SK-N-SH (cell line): ENCODE results near the gene SCYGR1. TPM values are rescaled to one million over a fixed set of nuclear protein-coding genes. Genes with fewer than 3 reads are reported as not detected.

Experiments
- CTCF ChIA-PET: fragments of 300-600, 350-600 bp; formaldehyde crosslinking; extraction: SDS; loops from one replicate; lab custom pipeline; 2021; lab: Yijun Ruan, JAX
- POLR2A ChIA-PET: fragments of 350-600 bp; sonication (Branson Sonifier 250); formaldehyde crosslinking; extraction: SDS; loops from one replicate; lab custom pipeline; 2020; ENCODE audit warnings: antibody characterized with exemption, inconsistent platforms; lab: Yijun Ruan, JAX
- DNase-seq: peaks from one replicate; pipeline ENCODE4 v3.0.0; 2012
- H2AFZ ChIP-seq: fragments of 200-600 bp; sonication (generic); 2 replicates; pipeline ENCODE4 v1.8.1; 2016; ENCODE audit warnings: antibody characterized with exemption, mild to moderate bottlenecking, low read depth
- H3F3A ChIP-seq: fragments of 200-600 bp; sonication (generic); replicated peaks from 2 replicates; pipeline ENCODE3; 2016; ENCODE audit warnings: antibody characterized with exemption, mild to moderate bottlenecking; ENCODE audit not compliant: insufficient read depth
- H3K27ac ChIP-seq, 2 experiments: fragments of 200-500 bp in 1 of 2; fragments of 200-600 bp in 1 of 2; sonication (Bioruptor generic) in 1 of 2; sonication (generic), shearing (Covaris generic) in 1 of 2; 2 replicates each; pipeline versions ENCODE4 v1.5.1 to v1.6.1; 2014 to 2016; ENCODE audit warnings: low read depth in 2 of 2, inconsistent platforms in 1 of 2, low read length in 1 of 2, mild to moderate bottlenecking in 1 of 2, mixed read lengths in 1 of 2
- H3K27me3 ChIP-seq: fragments of 200-600 bp; sonication (generic), shearing (Covaris generic); 2 replicates; pipeline ENCODE4 v1.6.1; 2016; ENCODE audit warnings: mixed run types; ENCODE audit not compliant: insufficient read depth
- H3K36me3 ChIP-seq, 2 experiments: fragments of 200-500 bp in 1 of 2; fragments of 200-600 bp in 1 of 2; sonication (Bioruptor generic) in 1 of 2; sonication (generic) in 1 of 2; replicated peaks in 1 of 2; 2 replicates each; pipeline versions ENCODE3 to v1.5.1; 2014 to 2016; ENCODE audit warnings: low read length in 1 of 2, mild to moderate bottlenecking in 1 of 2; ENCODE audit not compliant: insufficient read depth in 2 of 2, control insufficient read depth in 1 of 2
- H3K4me1 ChIP-seq, 2 experiments: fragments of 200-500 bp in 1 of 2; fragments of 200-600 bp in 1 of 2; sonication (Bioruptor generic) in 1 of 2; sonication (generic), shearing (Covaris generic) in 1 of 2; 2 replicates each; pipeline versions ENCODE4 v1.5.1 to v1.6.1; 2014 to 2016; ENCODE audit warnings: low read depth in 1 of 2, low read length in 1 of 2, mixed run types in 1 of 2; ENCODE audit not compliant: insufficient read depth in 2 of 2, control insufficient read depth in 1 of 2
- H3K4me2 ChIP-seq: fragments of 200-600 bp; sonication (generic), shearing (Covaris generic); 2 replicates; pipeline ENCODE4 v1.6.1; 2017; ENCODE audit warnings: mixed run types
- H3K4me3 ChIP-seq, 2 experiments: fragments of 200-500 bp in 1 of 2; fragments of 200-600 bp in 1 of 2; sonication (Bioruptor generic) in 1 of 2; sonication (generic), shearing (Covaris generic) in 1 of 2; 2 replicates each; pipeline versions ENCODE4 v1.5.1 to v1.8.1; 2014 to 2016; ENCODE audit warnings: low read depth in 2 of 2, inconsistent platforms in 1 of 2, low read length in 1 of 2, mild to moderate bottlenecking in 1 of 2, mixed read lengths in 1 of 2, moderate library complexity in 1 of 2
- H3K79me2 ChIP-seq: fragments of 200-600 bp; sonication (generic); 2 replicates; pipeline ENCODE4 v1.8.1; 2017; ENCODE audit warnings: mild to moderate bottlenecking; ENCODE audit not compliant: insufficient read depth
- H3K9ac ChIP-seq: fragments of 200-600 bp; sonication (generic); 2 replicates; pipeline ENCODE4 v1.6.1; 2017; ENCODE audit warnings: mixed run types
- H3K9me2 ChIP-seq: fragments of 200-600 bp; sonication (generic); 2 replicates; pipeline ENCODE4 v1.6.1; 2017; ENCODE audit warnings: mixed run types
- H3K9me3 ChIP-seq: fragments of 200-600 bp; sonication (generic); 2 replicates; pipeline ENCODE4 v1.6.1; 2017; ENCODE audit warnings: mixed run types, mild to moderate bottlenecking, moderate library complexity
- H4K20me1 ChIP-seq: fragments of 200-600 bp; sonication (generic); 2 replicates; pipeline ENCODE4 v1.6.1; 2017; ENCODE audit warnings: mild to moderate bottlenecking, mixed run types; ENCODE audit not compliant: insufficient read depth
- CHD2 ChIP-seq: fragments of 150-350 bp; IDR thresholded peaks from 2 replicates; pipeline ENCODE4 v1.6.1; 2018; ENCODE audit warnings: low read length; ENCODE audit not compliant: partially characterized antibody
- FOSL2 ChIP-seq: IDR thresholded peaks from 2 replicates; pipeline ENCODE4 v1.4.0; 2012; ENCODE audit warnings: low read depth, mild to moderate bottlenecking, moderate library complexity, borderline replicate concordance
- FOXJ3 ChIP-seq: sonication (generic); formaldehyde crosslinking; IDR thresholded peaks from 2 replicates; pipeline ENCODE4 v1.5.1; 2020; ENCODE audit warnings: mild to moderate bottlenecking, missing genetic modification reagents
- GABPA ChIP-seq: IDR thresholded peaks from 2 replicates; pipeline ENCODE4 v1.4.0; 2012; ENCODE audit warnings: low read depth, mild to moderate bottlenecking
- MEF2A ChIP-seq: IDR thresholded peaks from 2 replicates; pipeline ENCODE4 v1.4.0; 2012; ENCODE audit warnings: low read depth, borderline replicate concordance
- MXI1 ChIP-seq: IDR thresholded peaks from 2 replicates; pipeline ENCODE4 v1.6.1; 2012; ENCODE audit warnings: mild to moderate bottlenecking, low read depth, low read length, improper control_type of control experiment
- NFIC ChIP-seq: IDR thresholded peaks from 2 replicates; pipeline ENCODE4 v1.4.0; 2012; ENCODE audit warnings: borderline replicate concordance
- NRF1 ChIP-seq: IDR thresholded peaks from 2 replicates; pipeline ENCODE4 v1.6.1; 2012; ENCODE audit warnings: low read depth, mild to moderate bottlenecking, low read length
- POLR2AphosphoS5 ChIP-seq: IDR thresholded peaks from 2 replicates; pipeline ENCODE4 v1.6.1; 2012; ENCODE audit warnings: low read depth, low read length
- RAD21 ChIP-seq: IDR thresholded peaks from 2 replicates; pipeline ENCODE4 v1.6.1; 2012; ENCODE audit warnings: mild to moderate bottlenecking, low read length
- REST ChIP-seq: IDR thresholded peaks from 2 replicates; pipeline ENCODE4 v1.6.1; 2012; ENCODE audit warnings: mild to moderate bottlenecking, low read depth, low read length, moderate library complexity
- RFX5 ChIP-seq: IDR thresholded peaks from 2 replicates; pipeline ENCODE4 v1.6.1; 2012; ENCODE audit warnings: mild to moderate bottlenecking, improper control_type of control experiment, low read length
- SMC3 ChIP-seq: IDR thresholded peaks from 2 replicates; pipeline ENCODE4 v1.6.1; 2012; ENCODE audit warnings: low read depth, low read length, improper control_type of control experiment
- TAF1 ChIP-seq: IDR thresholded peaks from 2 replicates; pipeline ENCODE4 v1.6.1; 2012; ENCODE audit warnings: low read depth, mild to moderate bottlenecking, low read length, moderate library complexity, borderline replicate concordance
- TCF12 ChIP-seq: IDR thresholded peaks from 2 replicates; pipeline ENCODE4 v1.4.0; 2012
- USF2 ChIP-seq: fragments of 150-350 bp; IDR thresholded peaks from 2 replicates; pipeline ENCODE4 v1.6.1; 2017; ENCODE audit warnings: antibody characterized with exemption, low read length, low read depth, borderline replicate concordance
- WGBS: methylation state at CpG from one replicate; pipeline ENCODE4 v1.1.6; 2017; ENCODE audit warnings: low lambda C conversion rate; 5-methylcytosine and 5-hydroxymethylcytosine counted together
- polyA plus RNA-seq, 3 experiments: library from polyadenylated mRNA; depleted of rRNA; stranded (reverse); fragments of >200 nt; gene quantifications; 2 replicates each; pipeline ENCODE4 v1.2.3, GENCODE V29; 2012
- TF ChIP-seq, protein P1 (sequence below): IDR thresholded peaks from 2 replicates; pipeline ENCODE4 v1.4.0; 2012; ENCODE audit warnings: low read depth
- TF ChIP-seq, protein P2 (sequence below): fragments of 200-600 bp; sonication (generic); IDR thresholded peaks from 2 replicates; pipeline ENCODE4 v1.6.1; 2017; ENCODE audit warnings: antibody characterized with exemption, mild to moderate bottlenecking, moderate library complexity

SCYGR1 gene
- polyA plus RNA-seq, 1 of the 3 experiments (the other 2 are of a cell fraction): not detected

- no peak for TF ChIP-seq USF2
- no peak for TF ChIP-seq FOXJ3 (CRISPR knock-in tag)
- TF ChIP-seq, protein P1, sequence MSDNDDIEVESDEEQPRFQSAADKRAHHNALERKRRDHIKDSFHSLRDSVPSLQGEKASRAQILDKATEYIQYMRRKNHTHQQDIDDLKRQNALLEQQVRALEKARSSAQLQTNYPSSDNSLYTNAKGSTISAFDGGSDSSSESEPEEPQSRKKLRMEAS: no peak
- TF ChIP-seq NRF1: no peak
- TF ChIP-seq POLR2AphosphoS5: no peak
- TF ChIP-seq MEF2A: no peak
Measured at GRCh38 chr2:227394401-227394800, 6.7 kb upstream of the SCYGR1 start (continued).

DNA sequence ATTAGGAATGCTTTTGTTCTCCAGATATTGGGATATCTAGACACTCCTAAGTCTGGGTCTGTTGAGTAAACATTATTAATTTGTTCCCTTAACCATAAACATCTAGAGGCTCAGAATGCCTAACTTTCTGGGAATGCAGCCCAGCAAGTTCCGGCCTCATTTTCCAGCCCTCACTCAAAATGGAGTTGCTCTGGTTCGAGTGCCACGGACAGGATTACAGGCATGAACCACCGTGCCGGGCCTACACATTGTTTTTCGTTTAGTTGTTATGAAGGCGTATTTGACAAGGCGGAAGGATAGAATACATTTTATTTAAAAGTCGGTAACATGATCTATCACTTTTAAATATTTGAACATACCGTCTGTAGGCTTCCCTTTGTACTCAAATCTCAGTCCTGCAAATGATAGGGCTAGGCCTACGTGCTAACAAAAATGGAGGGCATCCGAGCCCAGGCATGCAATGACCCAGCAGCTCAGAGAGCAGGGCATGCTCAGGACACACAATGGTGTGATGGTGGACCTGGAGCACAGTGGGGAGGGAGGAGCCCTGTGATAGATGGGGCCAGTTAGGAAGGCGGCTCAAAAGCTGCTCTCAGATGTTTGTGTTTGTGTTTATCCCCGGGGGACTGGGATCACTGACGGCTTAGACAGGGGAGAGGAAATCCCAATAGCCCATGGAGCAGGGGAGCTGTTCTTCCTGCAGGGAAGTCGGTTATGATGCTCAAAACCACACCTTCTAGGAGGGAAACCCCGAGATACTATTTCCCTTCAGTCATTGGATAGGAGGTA is 2.9 kb upstream of the SCYGR1 start:
- POLR2A ChIA-PET: no interaction called here
- CTCF ChIA-PET: interaction anchor here (1.5 to 1.9 kb wide), 3 partner anchors 9 to 376 kb away, joined by 3 to 8 read pairs (median 5); no protein-coding TSS in a partner anchor
- Histone ChIP-seq H3K79me2 (no peaks in the 10 kb centered on the region), H3K27me3 (no peaks in the 10 kb centered on the region), H3F3A (no peaks in the 10 kb centered on the region), H3K36me3 (no peaks in the 10 kb centered on the region), H3K4me3 (no peak overlapping the region), H3K4me2 (no peak overlapping the region), H3K9ac (no peak overlapping the region), H4K20me1 (no peaks in the 10 kb centered on the region), H3K9me3 (0 out of 2 replicates have a peak, but pooled peaks cover 8% of the 10 kb centered on the region), H3K4me1 (no peaks in the 10 kb centered on the region), H3K27ac (no peak overlapping the region), H3K9me2 (no peaks in the 10 kb centered on the region), H2AFZ (no peak overlapping the region)
- WGBS: 87% methylated on average over 17 of the region's 17 CpGs
- DNase-seq: no peak
- no peak for TF ChIP-seq USF2
- TF ChIP-seq GABPA: no peak

DNA sequence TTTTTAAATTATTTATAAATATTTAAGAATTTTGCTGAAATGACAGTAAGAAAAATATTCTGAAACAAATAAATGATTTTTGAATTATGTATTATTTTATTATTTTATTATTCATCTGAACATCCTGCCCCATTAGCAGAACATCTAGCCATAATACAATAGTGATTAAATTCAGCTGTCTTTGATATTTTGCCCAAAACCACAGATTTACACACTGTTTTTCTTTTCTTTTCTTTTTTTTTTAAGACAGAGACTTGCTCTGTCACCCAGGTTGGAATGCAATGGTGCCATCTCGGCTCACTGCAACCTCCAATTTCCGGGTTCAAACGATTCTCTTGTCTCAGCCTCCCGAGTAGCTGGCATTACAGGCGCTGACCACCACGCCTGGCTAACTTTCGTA is 1.9 kb upstream of the SCYGR1 start:
- H2AFZ ChIP-seq: no peak overlapping the region
- CTCF ChIA-PET: interaction anchor here (1.9 kb wide), 2 partner anchors 16 to 377 kb away, joined by 5 to 8 read pairs; no protein-coding TSS in a partner anchor

More for the DNA sequence above, 1.9 kb upstream of the SCYGR1 start:
- POLR2A ChIA-PET: no interaction called here
- H3K4me2 ChIP-seq: no peak overlapping the region
- no peak overlapping the region for H3K4me3 ChIP-seq
- H3K9ac ChIP-seq: no peak overlapping the region
- no peaks in the 10 kb centered on the region for H3K9me2 ChIP-seq
- no peaks in the 10 kb centered on the region for H4K20me1 ChIP-seq
- H3K27me3 ChIP-seq: no peaks in the 10 kb centered on the region
- H3K79me2 ChIP-seq: no peaks in the 10 kb centered on the region
- TF ChIP-seq SMC3 (no peak), TAF1 (no peak), CHD2 (no peak), FOSL2 (no peak), TCF12 (no peak), RFX5 (no peak), GABPA (no peak), NFIC (no peak), REST (no peak), RAD21 (no peak), MXI1 (no peak)
- TF ChIP-seq, protein P2, sequence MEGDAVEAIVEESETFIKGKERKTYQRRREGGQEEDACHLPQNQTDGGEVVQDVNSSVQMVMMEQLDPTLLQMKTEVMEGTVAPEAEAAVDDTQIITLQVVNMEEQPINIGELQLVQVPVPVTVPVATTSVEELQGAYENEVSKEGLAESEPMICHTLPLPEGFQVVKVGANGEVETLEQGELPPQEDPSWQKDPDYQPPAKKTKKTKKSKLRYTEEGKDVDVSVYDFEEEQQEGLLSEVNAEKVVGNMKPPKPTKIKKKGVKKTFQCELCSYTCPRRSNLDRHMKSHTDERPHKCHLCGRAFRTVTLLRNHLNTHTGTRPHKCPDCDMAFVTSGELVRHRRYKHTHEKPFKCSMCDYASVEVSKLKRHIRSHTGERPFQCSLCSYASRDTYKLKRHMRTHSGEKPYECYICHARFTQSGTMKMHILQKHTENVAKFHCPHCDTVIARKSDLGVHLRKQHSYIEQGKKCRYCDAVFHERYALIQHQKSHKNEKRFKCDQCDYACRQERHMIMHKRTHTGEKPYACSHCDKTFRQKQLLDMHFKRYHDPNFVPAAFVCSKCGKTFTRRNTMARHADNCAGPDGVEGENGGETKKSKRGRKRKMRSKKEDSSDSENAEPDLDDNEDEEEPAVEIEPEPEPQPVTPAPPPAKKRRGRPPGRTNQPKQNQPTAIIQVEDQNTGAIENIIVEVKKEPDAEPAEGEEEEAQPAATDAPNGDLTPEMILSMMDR: no peak
- H3K9me3 ChIP-seq: 0 out of 2 replicates have a peak, but pooled peaks cover 8% of the 10 kb centered on the region
- no peaks in the 10 kb centered on the region for H3F3A ChIP-seq
- no peak for DNase-seq
- WGBS: 93% methylated on average over 7 of the region's 7 CpGs
- no peaks in the 10 kb centered on the region for H3K4me1 ChIP-seq
- H3K36me3 ChIP-seq: no peaks in the 10 kb centered on the region
- no peak overlapping the region for H3K27ac ChIP-seq
